Measurements from ENCODE around the gene AAGAB.

The AAGAB gene

DNA sequence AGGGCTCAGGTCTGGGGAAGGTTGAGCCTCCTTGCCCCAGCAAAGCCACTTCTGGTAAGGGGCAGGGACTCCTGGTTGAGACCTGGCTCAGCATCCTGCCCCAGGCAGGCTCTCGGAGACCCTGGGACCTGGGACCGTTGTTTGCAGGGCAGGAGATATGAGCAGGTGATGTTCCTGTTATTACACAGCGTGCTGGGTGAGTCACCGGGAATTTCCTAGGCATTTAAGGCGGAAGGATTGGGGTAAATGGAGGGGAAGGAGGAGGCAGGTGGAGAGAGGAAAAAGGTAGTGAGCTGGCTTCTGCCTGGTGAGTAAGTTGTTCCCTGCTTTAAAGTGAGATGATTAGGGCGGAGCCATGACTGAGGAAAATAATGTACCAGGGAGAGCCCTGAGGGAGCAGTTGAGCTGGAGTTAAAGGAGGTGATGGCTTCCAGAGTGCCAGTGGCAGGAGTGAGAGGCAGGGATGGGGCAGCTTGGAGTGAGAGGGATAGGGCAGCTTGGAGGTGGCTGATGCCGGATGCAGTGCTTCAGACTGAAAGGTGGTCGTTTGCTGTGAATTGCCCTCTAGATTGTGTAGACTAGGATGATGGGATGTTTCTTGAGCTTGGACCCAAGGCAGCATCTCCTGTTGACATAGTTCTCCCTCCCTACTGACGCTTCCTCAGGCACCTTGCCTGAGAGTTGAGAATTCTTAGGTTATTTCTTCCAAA is 79.4 kb downstream of the AAGAB start:
- DNase-seq (ENCODE audit: insufficient read length, low spot score) (peak; percentile 63), FAIRE-seq (peak; percentile 79)

DNA sequence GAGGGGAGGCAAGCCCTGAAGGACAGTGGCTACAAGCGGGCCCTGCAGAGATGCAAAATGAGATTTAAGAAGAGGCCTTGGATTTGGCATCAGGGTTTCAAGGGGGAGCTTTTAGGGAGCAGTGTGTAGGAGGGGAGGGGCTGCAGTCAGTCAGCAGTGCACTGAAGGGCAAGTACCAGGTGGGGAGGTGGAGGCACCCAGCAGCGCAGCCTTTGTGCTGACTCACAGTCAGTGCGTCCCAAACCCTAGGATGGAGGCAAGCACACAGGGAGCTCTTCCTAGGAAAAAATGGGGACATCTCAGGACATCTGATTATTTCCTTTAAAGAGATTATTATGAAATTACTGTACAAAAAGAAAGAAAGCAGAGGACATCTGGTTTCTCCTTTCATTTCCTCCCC is 80.0 kb downstream of the AAGAB start:
- no peak for FAIRE-seq

DNA sequence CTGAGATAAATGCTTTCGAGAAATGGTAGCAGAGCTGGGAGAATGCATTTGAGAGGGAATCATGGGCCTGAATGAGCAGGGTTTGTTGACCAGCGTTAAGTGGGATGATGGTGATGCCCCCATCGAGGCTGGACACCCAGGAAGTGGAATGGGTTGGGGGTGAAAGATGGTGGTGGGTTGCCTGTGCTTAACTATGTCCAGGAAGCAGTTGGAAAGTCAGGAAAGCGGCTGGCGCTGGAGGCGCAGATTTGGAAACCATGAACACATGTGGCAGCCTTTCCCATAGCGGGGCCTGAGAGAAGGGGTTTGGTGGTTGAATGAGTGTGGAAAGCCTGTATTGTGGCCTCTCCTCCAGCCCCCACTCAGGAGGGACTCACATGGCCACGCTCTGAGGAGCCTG is 80.7 kb downstream of the AAGAB start:
- FAIRE-seq (no peak), DNase-seq (ENCODE audit: insufficient read length, low spot score) (no peak)

More for the DNA sequence above, 80.0 kb downstream of the AAGAB start:
- DNase-seq (ENCODE audit: insufficient read length, low spot score) = no peak

DNA sequence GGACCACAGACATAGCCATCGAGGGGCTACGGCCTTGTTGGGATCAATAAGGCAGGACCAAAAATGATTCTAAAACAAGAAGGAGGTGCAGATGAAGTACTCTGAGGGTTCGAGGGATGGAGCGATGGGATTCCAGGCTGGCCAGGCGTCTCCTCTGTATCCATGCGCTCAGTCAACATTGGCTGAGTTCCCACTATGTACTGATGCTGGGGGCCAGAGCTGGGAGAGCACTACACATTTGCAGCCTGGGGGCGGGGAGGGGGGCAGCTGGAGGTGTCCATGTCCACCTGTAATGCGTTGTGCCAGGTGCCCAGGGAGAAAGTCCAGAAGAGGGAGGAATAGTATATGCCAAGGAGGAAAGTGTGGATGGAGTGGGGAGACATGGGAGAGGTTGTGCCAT is 81.5 kb downstream of the AAGAB start:
- DNase-seq (ENCODE audit: insufficient read length, low spot score) (no peak), FAIRE-seq (no peak)

DNA sequence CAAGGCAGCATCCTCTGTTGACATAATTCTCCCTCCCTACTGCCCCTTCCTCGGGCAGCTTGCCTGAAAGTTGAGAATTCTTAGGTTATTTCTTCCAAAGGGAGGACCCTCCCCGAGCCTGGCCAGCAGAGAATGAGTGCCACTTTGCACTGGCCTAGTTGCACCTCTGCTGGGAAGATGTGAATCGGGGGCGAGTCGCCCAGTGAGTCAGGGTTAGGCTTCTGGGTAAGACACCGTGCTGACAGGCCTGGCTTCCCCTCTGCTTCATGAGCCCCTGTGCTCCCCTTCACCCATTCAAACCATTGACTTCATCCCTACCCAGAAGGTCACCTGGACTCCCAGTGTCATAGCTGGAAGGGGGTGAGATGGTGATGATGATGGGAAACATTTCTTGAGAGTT is 82.3 kb downstream of the AAGAB start:
- DNase-seq (ENCODE audit: insufficient read length, low spot score) (no peak), FAIRE-seq (no peak)

DNA sequence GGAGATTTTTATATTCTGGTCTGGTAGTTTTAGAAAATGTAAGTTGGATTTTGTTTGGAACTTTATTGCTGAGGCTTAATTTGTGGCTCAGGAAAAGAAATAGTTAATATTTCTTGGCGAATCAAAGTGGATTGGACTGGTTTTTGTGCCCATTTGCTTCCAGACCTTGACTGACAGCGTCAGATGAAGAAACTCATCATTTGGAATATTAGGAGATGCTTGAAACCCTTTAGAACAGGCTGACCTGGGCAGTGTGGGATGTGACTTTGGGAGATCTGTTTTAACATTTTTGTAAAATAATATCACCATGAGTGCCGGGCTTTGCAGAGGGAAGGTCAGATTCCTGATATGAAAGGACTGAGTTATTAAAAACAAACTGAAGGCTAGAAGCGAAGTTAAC is 83.0 kb downstream of the AAGAB start:
- FAIRE-seq = no peak
- no peak for DNase-seq (ENCODE audit: insufficient read length, low spot score)

DNA sequence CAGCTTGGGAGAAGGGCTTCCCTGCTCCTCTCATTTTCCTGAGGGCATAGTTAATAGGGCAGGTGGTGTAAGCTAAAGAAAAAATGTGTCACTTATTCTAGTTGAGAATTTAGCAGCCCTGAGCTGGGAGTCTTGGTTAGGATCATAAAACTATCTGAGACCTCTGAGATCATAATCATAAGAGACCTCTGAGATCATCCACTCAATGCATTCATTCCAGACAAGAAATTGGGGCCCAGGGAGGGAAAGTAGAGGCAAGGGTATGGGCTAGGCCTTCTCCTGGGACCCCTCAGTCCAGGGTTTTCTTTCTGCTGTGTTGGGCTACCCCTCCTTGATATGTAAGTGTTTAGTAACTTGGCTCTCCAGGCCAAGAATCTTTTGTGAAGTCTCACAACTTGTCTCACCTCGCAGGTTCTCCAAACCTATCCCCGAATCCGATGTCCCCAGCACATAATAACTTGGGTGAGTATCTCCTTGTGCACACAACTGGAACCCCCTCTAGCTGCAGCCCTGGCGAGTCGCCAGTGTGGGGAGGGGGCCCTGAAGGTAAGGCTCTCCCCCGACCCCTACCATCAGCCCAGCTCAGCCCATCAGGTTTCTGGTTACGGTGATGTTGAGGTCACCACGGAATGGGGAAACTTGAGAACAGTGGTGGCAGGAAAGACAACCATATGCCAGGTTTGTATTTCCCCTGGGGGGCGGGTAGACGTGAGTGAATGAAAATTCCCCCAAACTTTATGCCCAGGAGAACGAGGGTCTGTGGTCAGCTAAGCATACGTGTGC is 84.1 kb downstream of the AAGAB start:
- FAIRE-seq (peak; percentile 76), DNase-seq (ENCODE audit: insufficient read length, low spot score) (no peak)

DNA sequence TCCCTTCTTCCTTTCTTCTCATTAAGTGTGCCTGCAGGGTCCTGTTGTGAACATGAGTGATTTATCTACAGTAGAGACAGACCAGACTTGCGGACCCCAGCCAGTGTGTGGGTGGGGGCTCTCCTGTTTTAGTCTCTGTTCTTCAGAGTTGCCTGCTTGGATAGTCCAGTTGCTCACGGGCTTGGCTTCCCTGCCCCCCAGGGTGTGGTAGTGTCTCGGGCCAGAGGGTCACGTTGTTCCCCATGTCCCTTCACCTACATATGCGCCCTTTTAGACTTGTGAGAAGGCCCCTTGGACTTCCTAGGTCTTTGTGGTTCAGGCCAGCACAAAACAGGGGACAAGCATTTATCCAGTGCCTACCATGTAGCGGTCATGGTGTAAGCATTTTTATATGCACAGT is 85.8 kb downstream of the AAGAB start:
- no peak for FAIRE-seq
- no peak for DNase-seq (ENCODE audit: insufficient read length, low spot score)

DNA sequence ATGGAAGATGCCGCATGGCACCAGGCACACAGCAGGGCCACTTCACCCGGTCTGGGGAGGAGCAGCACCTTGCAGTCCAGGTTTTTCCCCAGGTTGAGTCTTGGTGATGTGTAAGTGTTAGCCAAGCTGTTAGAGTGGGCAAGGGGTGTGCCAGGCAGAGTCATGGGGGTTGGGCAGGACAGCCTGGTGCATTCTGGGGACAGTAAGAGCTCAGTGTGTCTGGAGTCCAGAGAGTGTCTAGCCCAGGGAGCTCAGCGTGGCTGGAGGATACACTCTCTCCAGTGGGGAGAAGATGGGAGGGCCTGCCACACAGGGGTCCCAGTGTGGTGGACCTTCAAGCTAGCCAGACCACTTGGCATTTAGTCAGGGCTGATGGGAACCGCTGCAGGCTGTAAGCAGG is 87.4 kb downstream of the AAGAB start:
- FAIRE-seq (no peak), DNase-seq (ENCODE audit: insufficient read length, low spot score) (no peak)

DNA sequence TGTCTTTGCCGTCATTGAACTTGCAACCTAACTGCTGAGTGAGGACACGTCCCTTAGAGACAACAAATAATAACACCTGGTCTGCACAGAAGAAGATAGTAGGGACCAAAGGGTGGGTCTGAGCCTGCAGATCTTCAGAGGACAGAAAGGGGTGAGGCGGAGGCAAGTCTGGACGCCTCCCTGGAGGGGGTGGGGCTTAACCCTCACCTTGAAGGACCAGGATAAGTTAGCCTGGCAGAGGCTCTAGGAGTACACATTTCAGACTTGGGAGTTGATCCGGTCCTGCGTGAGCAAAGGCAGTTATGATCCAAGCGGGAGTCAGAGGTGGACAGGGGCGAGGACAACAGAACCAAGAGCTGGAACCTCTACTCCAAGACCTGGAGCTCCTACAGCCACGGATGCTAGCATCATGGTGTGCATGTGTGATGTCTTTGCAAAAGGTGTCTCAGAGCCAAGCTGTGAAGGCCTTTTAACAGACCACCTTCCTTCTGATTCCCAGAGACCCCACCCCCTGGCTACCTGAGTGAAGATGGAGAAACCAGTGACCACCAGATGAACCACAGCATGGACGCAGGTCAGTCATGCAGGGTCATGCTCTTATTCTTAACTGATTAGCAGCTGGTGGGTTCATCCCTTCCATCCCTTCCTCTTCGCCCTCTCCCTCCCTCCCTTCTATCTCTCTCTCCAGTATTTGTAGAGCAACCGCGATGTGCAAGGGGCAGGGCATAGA is 88.0 kb downstream of the AAGAB start:
- FAIRE-seq (no peak), DNase-seq (ENCODE audit: insufficient read length, low spot score) (no peak)

DNA sequence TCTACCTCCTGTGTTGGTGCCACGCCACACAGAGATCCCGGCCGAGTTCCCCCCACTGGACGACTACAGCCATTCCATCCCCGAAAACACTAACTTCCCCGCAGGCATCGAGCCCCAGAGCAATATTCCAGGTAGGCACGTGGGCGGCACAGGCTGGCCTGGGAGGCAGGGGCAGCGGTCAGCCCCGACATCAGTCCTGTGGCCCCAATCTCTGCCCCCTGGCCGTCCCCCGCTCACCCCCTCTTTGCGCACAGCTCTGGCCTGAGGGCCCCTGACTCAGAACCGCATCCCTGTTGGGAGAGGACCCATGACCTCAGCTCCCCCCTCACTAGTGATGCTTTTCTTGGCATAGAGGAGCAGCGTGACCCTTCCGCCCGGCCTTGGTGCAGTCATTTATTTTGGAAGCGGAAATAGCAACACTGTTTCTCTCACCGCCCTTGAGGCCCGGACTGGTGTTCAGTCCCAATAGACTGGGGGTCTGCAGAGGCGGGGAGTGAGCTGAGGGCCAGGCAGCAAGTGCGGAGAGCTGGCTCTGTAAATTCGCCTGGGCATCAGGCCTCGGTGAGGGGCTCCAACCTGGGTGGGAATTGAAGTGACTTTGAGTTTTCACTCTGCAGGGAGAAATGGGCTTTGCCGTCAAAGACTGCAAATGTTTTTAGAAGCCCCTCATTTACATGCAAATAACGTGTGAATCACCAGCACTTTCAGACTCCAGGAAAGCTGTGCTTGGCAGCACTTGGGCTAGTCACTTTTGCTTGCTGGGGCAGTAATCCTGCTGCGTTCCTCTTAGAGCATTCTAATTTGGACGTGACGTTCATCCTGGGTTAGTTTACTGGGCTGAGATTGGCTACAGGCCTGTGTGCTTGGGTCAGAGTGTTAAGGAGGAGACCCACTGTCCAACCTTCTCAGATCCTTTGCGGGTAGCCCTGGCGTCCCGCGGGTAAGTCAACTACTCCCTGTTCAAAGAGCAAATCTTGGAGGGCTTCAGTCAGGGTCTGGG is 88.9 kb downstream of the AAGAB start:
- FAIRE-seq = no peak
- no peak for DNase-seq (ENCODE audit: insufficient read length, low spot score)

DNA sequence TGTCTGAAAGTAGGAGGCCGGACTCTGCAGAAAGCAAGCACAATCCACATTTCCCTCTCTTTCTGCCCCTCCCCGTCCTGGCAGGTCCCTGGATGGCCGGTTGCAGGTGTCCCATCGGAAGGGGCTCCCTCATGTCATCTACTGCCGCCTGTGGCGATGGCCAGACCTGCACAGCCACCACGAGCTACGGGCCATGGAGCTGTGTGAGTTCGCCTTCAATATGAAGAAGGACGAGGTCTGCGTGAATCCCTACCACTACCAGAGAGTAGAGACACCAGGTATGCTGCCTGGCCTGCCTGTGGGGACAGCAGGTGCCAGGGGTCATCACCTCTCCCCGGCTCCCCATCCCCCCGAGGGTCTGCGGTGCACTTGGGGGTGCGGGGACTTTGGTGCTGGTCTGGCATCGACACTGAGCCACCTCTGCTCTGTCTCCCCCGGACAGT is 89.6 kb downstream of the AAGAB start:
- DNase-seq (ENCODE audit: insufficient read length, low spot score) (no peak), FAIRE-seq (no peak)

DNA sequence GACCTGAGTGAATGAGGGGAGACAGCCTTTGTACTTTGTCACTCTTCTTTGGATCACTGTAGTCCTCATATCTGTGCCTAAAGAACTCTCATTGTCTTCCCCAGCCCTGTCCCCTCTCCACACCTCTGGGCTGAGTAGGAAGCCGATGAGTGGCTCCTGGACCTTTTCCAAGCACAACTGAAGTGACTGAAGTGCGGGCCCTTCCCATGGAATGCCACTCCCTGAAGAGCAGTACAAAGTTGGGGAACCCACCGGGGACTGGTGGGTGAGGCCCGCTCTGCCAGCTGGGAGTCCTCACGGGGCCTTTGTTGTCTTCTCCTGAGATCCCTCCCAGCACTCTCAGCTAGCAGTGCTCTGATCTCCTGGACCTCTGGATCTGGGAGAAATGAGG is 90.1 kb downstream of the AAGAB start:
- DNase-seq (ENCODE audit: insufficient read length, low spot score) = no peak
- FAIRE-seq = no peak

DNA sequence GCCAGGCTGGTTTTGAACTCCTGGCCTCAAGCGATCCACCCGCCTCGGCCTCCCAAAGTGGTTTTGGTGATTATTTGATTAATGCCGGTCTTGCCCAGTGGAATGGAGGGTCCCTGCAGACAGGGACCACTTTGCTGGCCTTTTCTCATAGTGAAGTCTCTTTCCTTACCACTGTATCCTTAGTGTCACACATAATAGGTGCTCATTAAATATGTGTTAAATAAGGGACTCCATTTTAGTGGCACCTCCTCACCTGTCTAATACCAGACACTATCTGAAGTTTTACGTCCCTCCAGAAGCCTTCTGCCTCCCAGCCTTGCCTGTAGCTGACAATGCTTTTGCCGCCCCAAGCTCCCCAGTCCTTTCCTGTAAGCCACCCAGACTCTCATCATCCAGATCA is 91.3 kb downstream of the AAGAB start:
- no peak for FAIRE-seq
- no peak for DNase-seq (ENCODE audit: insufficient read length, low spot score)

DNA sequence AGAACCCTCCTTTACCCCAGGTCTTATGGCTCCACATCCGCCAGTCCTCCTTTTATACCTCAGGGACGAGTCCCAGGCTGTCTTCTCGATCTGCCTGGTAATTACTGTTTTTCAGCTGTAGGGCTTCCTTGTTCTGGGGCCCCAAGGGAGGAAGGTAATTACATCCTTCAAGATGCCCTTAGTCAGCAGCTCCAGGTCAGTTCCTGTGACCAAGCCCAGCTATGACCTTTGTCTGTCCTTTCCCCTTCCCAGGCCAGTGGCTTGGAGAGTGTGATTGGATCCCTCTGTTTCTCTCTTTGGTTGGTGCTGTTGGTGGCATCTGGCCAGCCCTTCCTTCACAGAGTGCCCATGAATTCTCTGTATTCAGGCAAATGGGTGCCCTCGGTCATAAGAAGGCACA is 92.6 kb downstream of the AAGAB start:
- DNase-seq (ENCODE audit: insufficient read length, low spot score) (no peak), FAIRE-seq (no peak)

DNA sequence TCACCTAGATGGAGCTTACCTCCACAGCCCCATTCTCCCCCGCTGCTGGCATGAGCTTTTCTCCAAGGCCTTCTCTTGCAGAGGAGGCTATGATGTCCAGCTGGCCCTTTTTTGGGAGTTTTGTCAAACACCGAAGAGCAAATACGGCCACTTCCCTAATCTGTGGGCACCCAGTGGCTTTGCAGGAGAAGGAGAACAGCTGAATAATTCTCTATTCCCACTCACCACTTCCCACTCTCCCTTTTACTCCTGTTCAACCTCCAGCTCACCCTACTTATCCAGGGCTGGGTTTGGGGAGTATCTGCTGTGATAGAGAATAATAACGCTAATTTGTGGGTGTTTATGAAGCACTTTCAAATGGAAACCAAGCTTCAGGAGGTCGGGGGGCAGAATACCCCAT is 93.0 kb downstream of the AAGAB start:
- DNase-seq (ENCODE audit: insufficient read length, low spot score) = no peak
- no peak for FAIRE-seq

DNA sequence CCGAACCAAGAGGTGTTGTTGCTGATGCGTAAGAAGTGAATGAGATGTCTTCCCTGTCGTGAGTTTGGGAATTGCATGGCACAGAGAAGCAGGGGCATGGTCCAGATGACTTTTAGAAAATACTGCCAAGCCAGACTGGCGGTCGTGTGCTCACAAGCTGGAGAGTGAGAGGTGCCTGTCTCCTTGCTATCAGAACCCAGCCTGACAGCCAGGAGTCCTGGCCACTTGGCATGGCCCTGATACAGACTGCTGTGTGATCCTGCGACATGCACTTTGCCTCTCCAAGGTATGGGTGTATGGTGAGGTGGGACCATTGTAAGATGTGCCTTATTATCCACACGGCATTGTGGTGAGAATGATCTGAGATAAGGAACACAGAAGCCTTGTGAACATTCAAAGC is 96.1 kb downstream of the AAGAB start:
- FAIRE-seq (no peak), DNase-seq (ENCODE audit: insufficient read length, low spot score) (no peak)

DNA sequence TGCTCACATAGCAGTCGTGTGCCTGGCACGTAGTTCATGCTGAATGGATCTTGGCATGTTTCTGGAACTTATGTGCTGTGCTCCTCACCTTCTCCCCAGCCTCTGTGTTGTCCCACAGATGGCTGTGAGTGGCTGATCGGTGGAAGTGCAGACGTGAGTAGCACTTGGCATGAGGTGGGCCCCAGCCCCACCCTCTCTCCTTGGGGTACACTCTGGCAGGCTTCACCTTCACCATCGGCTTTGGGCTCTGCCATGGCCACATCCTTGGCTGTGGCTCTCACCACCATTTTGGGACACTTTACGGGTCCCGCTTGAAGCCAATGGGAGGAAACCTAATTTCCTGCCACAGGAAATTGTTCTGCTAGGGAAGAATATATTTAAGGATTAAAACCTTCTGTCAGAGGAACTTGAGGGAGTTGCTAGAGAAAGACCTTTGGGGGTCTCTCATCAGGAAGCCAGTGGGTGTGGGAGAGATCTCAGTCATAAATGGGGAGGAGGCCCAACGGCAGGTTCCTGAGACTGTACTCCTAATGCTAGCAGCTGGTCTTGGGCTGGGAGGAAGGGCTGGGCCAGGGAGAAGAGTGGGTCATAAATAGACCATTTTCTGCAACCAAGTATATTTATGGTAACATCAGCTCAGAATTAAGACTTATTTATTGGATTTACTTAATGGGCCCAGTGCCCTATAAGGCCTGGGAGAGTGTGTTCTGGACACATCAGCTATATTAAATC is 96.8 kb downstream of the AAGAB start:
- no peak for DNase-seq (ENCODE audit: insufficient read length, low spot score)
- FAIRE-seq = no peak

DNA sequence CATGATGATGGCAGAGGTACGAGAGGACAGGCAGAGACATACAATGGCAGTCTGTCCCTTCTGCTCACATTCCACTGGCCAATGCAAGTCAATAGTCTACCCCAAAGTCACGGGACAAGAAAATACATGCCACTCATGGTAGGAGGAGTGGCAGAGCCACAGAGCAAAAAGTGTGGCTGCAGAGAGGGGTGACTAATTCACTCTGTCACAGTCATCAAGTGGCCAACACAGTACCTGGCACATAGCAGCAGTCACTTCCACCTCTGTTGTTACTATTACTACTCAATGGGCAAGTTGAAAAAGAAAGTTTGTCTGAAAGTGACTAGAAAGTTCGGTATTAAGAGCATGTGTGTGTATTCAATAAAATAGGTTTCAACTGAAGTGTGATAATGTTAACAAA is 97.6 kb downstream of the AAGAB start:
- DNase-seq (ENCODE audit: insufficient read length, low spot score) (no peak), FAIRE-seq (peak; percentile 31)

DNA sequence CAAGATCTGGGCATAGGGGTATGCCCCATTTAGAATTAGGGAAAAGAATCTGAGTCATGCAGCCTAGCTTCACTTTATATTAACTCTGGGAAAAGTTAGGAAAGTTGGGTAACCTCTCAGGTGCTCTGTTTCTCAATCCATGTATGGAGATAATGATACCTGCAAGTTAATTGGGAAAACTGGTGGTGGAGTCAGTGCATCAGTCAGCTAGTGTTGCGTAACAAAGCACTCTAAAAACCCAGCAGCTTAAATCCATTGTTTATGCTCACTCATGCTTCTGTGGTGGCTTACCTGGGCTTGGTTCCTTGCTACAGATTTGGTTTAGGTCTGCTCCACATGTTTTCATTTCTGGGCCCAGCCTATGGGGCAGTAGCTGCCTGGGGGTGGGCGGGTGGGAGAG is 98.0 kb downstream of the AAGAB start:
- FAIRE-seq (no peak), DNase-seq (ENCODE audit: insufficient read length, low spot score) (no peak)
